ENCODE data around the gene PGAM5.

DNA sequence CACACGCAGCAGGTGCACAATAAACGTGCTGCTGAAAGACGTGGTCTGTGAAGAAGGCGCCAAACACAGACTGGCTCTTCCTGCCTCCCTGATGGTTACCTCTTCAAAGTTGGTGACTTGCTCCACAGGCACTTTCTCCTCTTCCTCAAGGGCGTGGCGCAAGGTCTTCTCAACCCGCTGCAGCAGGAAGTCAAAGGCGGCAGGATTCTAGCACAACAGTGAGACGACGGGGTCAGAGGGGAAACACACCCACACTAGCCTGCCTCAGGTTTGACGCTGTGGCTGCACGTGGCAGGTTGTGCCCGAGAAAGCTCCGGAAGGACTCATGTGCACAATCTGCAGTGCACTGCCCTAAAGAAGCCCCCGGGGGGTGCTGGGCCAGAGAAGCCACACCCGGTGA, 38.5 kb upstream of the PGAM5 start:
- TF ChIP-seq RCOR1 (IDR thresholded peaks at IDR 0.05; ENCODE audit: low read length) (no peak), POLR2AphosphoS5 (IDR thresholded peaks at IDR 0.05; ENCODE audit: low read depth, low read length) (no peak), NRF1 (IDR thresholded peaks at IDR 0.05; ENCODE audit: low read depth, low read length) (no peak), GABPA (IDR thresholded peaks at IDR 0.05; ENCODE audit: low read depth) (no peak), RXRA (IDR thresholded peaks at IDR 0.05; ENCODE audit: borderline replicate concordance, low read depth) (no peak), EZH2phosphoT487 (IDR thresholded peaks at IDR 0.05; ENCODE audit: borderline replicate concordance, low read depth) (no peak)
- TF ChIP-seq, protein P1, sequence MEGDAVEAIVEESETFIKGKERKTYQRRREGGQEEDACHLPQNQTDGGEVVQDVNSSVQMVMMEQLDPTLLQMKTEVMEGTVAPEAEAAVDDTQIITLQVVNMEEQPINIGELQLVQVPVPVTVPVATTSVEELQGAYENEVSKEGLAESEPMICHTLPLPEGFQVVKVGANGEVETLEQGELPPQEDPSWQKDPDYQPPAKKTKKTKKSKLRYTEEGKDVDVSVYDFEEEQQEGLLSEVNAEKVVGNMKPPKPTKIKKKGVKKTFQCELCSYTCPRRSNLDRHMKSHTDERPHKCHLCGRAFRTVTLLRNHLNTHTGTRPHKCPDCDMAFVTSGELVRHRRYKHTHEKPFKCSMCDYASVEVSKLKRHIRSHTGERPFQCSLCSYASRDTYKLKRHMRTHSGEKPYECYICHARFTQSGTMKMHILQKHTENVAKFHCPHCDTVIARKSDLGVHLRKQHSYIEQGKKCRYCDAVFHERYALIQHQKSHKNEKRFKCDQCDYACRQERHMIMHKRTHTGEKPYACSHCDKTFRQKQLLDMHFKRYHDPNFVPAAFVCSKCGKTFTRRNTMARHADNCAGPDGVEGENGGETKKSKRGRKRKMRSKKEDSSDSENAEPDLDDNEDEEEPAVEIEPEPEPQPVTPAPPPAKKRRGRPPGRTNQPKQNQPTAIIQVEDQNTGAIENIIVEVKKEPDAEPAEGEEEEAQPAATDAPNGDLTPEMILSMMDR (IDR thresholded peaks at IDR 0.05), result no peak
- TF ChIP-seq, protein P2, sequence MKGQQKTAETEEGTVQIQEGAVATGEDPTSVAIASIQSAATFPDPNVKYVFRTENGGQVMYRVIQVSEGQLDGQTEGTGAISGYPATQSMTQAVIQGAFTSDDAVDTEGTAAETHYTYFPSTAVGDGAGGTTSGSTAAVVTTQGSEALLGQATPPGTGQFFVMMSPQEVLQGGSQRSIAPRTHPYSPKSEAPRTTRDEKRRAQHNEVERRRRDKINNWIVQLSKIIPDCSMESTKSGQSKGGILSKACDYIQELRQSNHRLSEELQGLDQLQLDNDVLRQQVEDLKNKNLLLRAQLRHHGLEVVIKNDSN (IDR thresholded peaks at IDR 0.05; ENCODE audit: borderline replicate concordance, low read depth), result no peak
- TF ChIP-seq, protein P3, sequence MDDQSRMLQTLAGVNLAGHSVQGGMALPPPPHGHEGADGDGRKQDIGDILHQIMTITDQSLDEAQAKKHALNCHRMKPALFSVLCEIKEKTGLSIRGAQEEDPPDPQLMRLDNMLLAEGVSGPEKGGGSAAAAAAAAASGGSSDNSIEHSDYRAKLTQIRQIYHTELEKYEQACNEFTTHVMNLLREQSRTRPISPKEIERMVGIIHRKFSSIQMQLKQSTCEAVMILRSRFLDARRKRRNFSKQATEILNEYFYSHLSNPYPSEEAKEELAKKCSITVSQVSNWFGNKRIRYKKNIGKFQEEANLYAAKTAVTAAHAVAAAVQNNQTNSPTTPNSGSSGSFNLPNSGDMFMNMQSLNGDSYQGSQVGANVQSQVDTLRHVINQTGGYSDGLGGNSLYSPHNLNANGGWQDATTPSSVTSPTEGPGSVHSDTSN (IDR thresholded peaks at IDR 0.05), result no peak
- TF ChIP-seq, protein P4, sequence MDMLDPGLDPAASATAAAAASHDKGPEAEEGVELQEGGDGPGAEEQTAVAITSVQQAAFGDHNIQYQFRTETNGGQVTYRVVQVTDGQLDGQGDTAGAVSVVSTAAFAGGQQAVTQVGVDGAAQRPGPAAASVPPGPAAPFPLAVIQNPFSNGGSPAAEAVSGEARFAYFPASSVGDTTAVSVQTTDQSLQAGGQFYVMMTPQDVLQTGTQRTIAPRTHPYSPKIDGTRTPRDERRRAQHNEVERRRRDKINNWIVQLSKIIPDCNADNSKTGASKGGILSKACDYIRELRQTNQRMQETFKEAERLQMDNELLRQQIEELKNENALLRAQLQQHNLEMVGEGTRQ (IDR thresholded peaks at IDR 0.05; ENCODE audit: borderline replicate concordance, low read depth, low read length), result no peak
